Measurements from ENCODE around the gene PIK3C2G. TPM values are rescaled to one million over a fixed set of nuclear protein-coding genes. Genes with fewer than 3 reads are reported as not detected.
"Not testable (repeated sequence)": the region's sequence is repeated elsewhere in the genome, so short reads cannot be mapped to it uniquely, and the experiment has no call there.

The PIK3C2G gene
- total RNA-seq, 2 experiments from 2014 or later, result not detected

DNA sequence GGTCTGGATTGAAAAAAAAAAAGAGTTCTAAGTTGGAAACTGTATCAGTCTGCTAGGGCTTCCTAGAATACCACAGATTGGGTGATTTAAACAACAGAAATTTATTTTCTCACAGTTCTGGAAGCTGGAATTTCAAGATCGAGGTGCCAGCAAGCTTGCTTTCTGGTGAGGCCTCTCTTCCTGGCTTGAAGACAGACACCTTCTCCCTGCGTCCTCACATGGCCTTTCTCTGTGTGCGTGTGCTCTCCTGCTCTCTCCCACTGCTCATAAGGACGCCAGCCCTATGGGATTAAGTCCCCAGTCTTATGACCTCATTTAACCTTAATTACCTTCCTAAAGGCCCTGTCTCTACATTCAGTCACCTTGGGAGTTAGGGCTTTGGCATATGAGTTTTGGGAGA lies 215.5 kb downstream of the PIK3C2G start:
- no peaks in the 10 kb centered on the region for H3K36me3 Mint-ChIP-seq
- H3K27ac Mint-ChIP-seq, result no peak overlapping the region
- no peak for DNase-seq
- H3K9me3 Mint-ChIP-seq, result peaks cover 1% of the 10 kb centered on the region
- no peaks in the 10 kb centered on the region for H3K27me3 Mint-ChIP-seq
- H3K4me1 Mint-ChIP-seq, result no peaks in the 10 kb centered on the region
- H3K4me3 Mint-ChIP-seq, result no peak overlapping the region

- Mint-ChIP-seq H3K27me3 (no peaks in the 10 kb centered on the region), H3K36me3 (no peaks in the 10 kb centered on the region), H3K4me3 (no peak overlapping the region), H3K4me1 (no peaks in the 10 kb centered on the region), H3K27ac (no peak overlapping the region), H3K9me3 (peaks cover 1% of the 10 kb centered on the region)
- no peak for DNase-seq
Measured at GRCh38 chr12:18479256-18479655, 217.9 kb downstream of the PIK3C2G start.

GRCh38 chr12:18482601-18483120 lies 221.3 kb downstream of the PIK3C2G start:
- no peaks in the 10 kb centered on the region for H3K36me3 Mint-ChIP-seq
- H3K27ac Mint-ChIP-seq, result no peak overlapping the region
- H3K4me1 Mint-ChIP-seq, result no peaks in the 10 kb centered on the region
- no peak for DNase-seq
- no peak overlapping the region for H3K4me3 Mint-ChIP-seq
- peaks cover 1% of the 10 kb centered on the region for H3K9me3 Mint-ChIP-seq
- H3K27me3 Mint-ChIP-seq, result no peaks in the 10 kb centered on the region

- DNase-seq, result no peak
- Mint-ChIP-seq H3K4me1 (no peaks in the 10 kb centered on the region), H3K36me3 (no peaks in the 10 kb centered on the region), H3K27ac (no peak overlapping the region), H3K4me3 (no peak overlapping the region), H3K9me3 (peaks cover 1% of the 10 kb centered on the region), H3K27me3 (no peaks in the 10 kb centered on the region)
Measured at GRCh38 chr12:18483698-18484325, 222.5 kb downstream of the PIK3C2G start.

DNA sequence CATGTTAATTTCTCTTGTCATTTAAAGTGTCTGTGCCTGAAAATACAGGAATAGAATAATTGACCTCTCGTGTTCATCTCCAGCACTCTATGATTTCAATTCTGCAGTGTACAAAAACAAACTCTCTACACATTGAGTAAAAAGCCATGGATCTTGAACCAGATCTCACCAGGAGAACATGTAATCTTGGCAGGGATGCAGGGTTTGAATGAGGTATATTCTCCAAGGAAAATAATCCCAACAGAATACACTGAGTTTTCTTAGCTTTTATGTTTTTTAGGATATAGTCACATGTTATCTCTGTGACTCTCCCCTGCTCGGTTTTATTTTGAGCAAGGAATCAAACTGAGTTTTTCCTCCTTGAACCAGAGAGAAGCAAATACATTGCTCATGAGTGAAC lies 224.7 kb downstream of the PIK3C2G start:
- H3K9me3 Mint-ChIP-seq, result peaks cover 1% of the 10 kb centered on the region
- no peak overlapping the region for H3K4me3 Mint-ChIP-seq
- H3K36me3 Mint-ChIP-seq, result no peaks in the 10 kb centered on the region
- no peak overlapping the region for H3K27ac Mint-ChIP-seq
- no peaks in the 10 kb centered on the region for H3K4me1 Mint-ChIP-seq
- no peak for DNase-seq
- no peaks in the 10 kb centered on the region for H3K27me3 Mint-ChIP-seq

- Mint-ChIP-seq H3K4me3 (no peak overlapping the region), H3K36me3 (no peaks in the 10 kb centered on the region), H3K4me1 (no peaks in the 10 kb centered on the region), H3K9me3 (no peaks in the 10 kb centered on the region), H3K27ac (no peak overlapping the region), H3K27me3 (no peaks in the 10 kb centered on the region)
- DNase-seq, result no peak
Measured at GRCh38 chr12:18487509-18487908, 226.2 kb downstream of the PIK3C2G start.

GRCh38 chr12:18492372-18493025 lies 231.2 kb downstream of the PIK3C2G start:
- Mint-ChIP-seq H3K9me3 (no peaks in the 10 kb centered on the region), H3K27ac (no peak overlapping the region), H3K4me3 (no peak overlapping the region), H3K27me3 (no peaks in the 10 kb centered on the region), H3K36me3 (no peaks in the 10 kb centered on the region), H3K4me1 (no peaks in the 10 kb centered on the region)
- DNase-seq, result no peak

GRCh38 chr12:18496156-18496555 lies 234.8 kb downstream of the PIK3C2G start:
- H3K9me3 Mint-ChIP-seq, result peaks cover 2% of the 10 kb centered on the region
- no peak overlapping the region for H3K4me3 Mint-ChIP-seq
- no peak overlapping the region for H3K27ac Mint-ChIP-seq
- no peaks in the 10 kb centered on the region for H3K4me1 Mint-ChIP-seq
- H3K36me3 Mint-ChIP-seq, result no peaks in the 10 kb centered on the region
- no peaks in the 10 kb centered on the region for H3K27me3 Mint-ChIP-seq
- DNase-seq, result no peak

GRCh38 chr12:18500160-18500574 lies 238.8 kb downstream of the PIK3C2G start:
- H3K36me3 Mint-ChIP-seq, H3K27me3 Mint-ChIP-seq, H3K9me3 Mint-ChIP-seq: not testable (repeated sequence)

DNA sequence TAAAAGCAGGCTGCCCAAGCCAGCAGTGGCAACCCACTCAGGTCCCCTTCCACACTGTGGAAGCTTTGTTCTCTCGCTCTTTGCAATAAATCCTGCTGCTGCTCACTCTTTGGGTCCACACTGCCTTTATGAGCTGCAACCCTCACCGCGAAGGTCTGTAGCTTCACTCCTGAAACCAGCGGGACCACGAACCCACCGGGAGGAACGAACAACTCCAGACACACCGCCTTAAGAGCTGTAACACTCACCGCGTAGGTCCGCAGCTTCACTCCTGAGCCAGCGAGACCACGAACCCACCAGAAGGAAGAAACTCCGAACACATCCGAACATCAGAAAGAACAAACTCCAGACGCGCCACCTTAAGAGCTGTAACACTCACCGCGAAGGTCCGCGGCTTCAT lies 239.4 kb downstream of the PIK3C2G start:
- not testable (repeated sequence) for H3K36me3 Mint-ChIP-seq, H3K4me3 Mint-ChIP-seq, H3K9me3 Mint-ChIP-seq, H3K4me1 Mint-ChIP-seq, DNase-seq, H3K27me3 Mint-ChIP-seq, H3K27ac Mint-ChIP-seq

More at GRCh38 chr12:18500160-18500574, 238.8 kb downstream of the PIK3C2G start:
- DNase-seq, H3K4me1 Mint-ChIP-seq, H3K4me3 Mint-ChIP-seq, H3K27ac Mint-ChIP-seq: not testable (repeated sequence)

DNA sequence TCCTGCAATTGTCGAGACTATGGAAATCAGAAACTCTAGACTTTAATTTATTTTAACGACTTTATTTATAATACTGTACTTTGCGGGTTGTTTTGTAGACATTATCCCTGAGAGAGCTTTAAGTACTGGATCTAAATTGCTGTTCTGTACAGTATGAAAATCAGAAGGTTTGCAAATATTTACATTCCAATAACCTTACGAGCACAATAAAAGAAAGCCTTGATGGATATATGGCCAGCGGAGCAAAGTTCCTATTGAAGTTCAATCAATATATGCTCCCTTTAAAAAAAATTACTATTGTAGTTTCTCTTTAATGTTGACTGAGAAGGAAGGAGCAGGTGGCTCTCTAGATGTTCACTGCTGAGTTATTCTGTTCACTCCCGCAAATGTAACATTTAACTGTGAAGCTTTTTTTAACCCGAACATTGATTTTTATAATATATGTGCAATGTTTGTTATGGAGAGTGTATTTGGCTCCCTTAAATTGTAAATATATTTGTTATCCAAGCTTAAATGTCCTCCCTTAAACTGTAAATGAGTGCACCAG lies 241.2 kb downstream of the PIK3C2G start:
- no peak for DNase-seq
- no peaks in the 10 kb centered on the region for H3K4me1 Mint-ChIP-seq
- no peak overlapping the region for H3K27ac Mint-ChIP-seq
- H3K27me3 Mint-ChIP-seq, result no peaks in the 10 kb centered on the region
- H3K9me3 Mint-ChIP-seq, result peaks cover 2% of the 10 kb centered on the region
- H3K36me3 Mint-ChIP-seq, result no peaks in the 10 kb centered on the region
- H3K4me3 Mint-ChIP-seq, result no peak overlapping the region

DNA sequence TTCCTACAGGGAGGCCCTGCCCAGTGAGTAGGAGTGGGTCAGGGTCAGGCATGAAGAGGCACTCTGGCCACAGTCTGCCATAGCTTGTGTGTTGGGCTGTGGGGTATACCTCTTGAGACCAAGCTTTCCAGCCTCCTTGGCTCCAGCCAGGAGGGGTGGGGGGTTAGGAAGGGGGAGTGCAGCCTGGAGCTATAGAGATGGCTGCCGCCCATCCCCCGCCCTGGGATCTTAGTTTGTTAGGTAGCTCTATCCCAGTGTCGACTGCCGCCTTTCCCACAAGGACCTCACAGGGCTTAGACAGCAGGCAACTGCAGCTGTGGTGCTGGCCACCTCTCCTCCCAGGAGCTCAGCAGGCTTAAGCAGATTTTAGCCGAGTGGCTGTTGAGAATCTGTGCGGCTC lies 260.1 kb downstream of the PIK3C2G start:
- Mint-ChIP-seq H3K36me3 (no peaks in the 10 kb centered on the region), H3K27ac (no peak overlapping the region), H3K4me1 (no peaks in the 10 kb centered on the region), H3K27me3 (no peaks in the 10 kb centered on the region), H3K4me3 (no peak overlapping the region), H3K9me3 (peaks cover 26% of the 10 kb centered on the region)
- DNase-seq, result no peak

GRCh38 chr12:18522806-18523205 lies 261.5 kb downstream of the PIK3C2G start:
- Mint-ChIP-seq H3K27ac (no peak overlapping the region), H3K9me3 (peaks cover 22% of the 10 kb centered on the region), H3K4me3 (no peak overlapping the region), H3K27me3 (no peaks in the 10 kb centered on the region), H3K36me3 (no peaks in the 10 kb centered on the region), H3K4me1 (no peaks in the 10 kb centered on the region)
- no peak for DNase-seq

DNA sequence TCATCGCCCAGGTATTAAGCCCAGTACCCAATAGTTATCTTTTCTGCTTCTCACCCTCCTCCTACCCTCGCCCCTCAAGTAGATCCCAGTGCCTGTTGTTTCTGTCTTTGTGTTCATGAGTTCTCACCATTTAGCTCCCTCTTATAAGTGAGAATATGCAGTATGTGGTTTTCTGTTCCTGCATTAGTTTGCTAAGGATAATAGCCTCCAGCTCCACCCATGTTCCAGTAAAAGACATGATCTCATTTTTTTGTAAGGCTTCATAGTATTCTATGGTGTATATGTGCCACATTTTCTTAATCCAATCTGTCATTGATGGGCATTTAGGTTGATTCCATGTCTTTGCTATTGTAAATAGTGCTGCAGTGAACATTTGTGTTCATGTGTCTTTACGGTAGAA lies 281.2 kb downstream of the PIK3C2G start:
- H3K27me3 Mint-ChIP-seq, H3K4me3 Mint-ChIP-seq, DNase-seq, H3K4me1 Mint-ChIP-seq, H3K36me3 Mint-ChIP-seq, H3K27ac Mint-ChIP-seq, H3K9me3 Mint-ChIP-seq: not testable (repeated sequence)

- Mint-ChIP-seq H3K4me1 (no peaks in the 10 kb centered on the region), H3K4me3 (no peak overlapping the region), H3K9me3 (no peaks in the 10 kb centered on the region), H3K36me3 (no peaks in the 10 kb centered on the region), H3K27me3 (no peaks in the 10 kb centered on the region), H3K27ac (no peak overlapping the region)
- no peak for DNase-seq
Measured at GRCh38 chr12:18546399-18546798, 285.1 kb downstream of the PIK3C2G start.

- Mint-ChIP-seq H3K36me3 (no peaks in the 10 kb centered on the region), H3K9me3 (no peaks in the 10 kb centered on the region), H3K27me3 (no peaks in the 10 kb centered on the region), H3K4me3 (no peak overlapping the region), H3K4me1 (no peaks in the 10 kb centered on the region), H3K27ac (no peak overlapping the region)
- no peak for DNase-seq
Measured at GRCh38 chr12:18549598-18549997, 288.3 kb downstream of the PIK3C2G start.

Measured in activated naive CD8-positive, alpha-beta T cell treated with anti-CD3 and anti-CD28 coated beads for 36 hours (primary cell).